H1 (cell line): ENCODE measurements around the gene EEF2K. TPM values are rescaled to one million over a fixed set of nuclear protein-coding genes. Genes with fewer than 3 reads are reported as not detected.

Experiments
- CTCF ChIA-PET: fragments of 300-600 bp; sonication (Branson Sonifier 250); formaldehyde crosslinking; loops from one replicate; lab custom pipeline; 2021; ENCODE audit not compliant: partially characterized antibody; lab: Charles Lee
- POLR2A ChIA-PET: fragments of 300-600 bp; sonication (Branson Sonifier 250); formaldehyde crosslinking; loops from one replicate; lab custom pipeline; 2021; ENCODE audit warnings: inconsistent platforms; ENCODE audit not compliant: partially characterized antibody; lab: Charles Lee
- DNase-seq, 2 experiments: peaks; one replicate each; pipeline versions ENCODE4 v3.0.0 to v3.0.0-alpha.2; 2010 to 2022; ENCODE audit warnings: low spot score in 2 of 2, low read depth in 1 of 2, mixed read lengths in 1 of 2
- FAIRE-seq: peaks from 2 replicates; lab custom pipeline; 2011; peaks lifted over from hg19 to GRCh38; lab: Jason Lieb, UNC
- H2AFZ ChIP-seq: 2 replicates; pipeline ENCODE4 v1.8.1; 2012; ENCODE audit warnings: low read length, inconsistent platforms
- H2AK5ac ChIP-seq: 2 replicates; pipeline ENCODE4 v1.6.1; 2013; ENCODE audit warnings: low read depth, low read length
- H2BK120ac ChIP-seq: replicated peaks from 2 replicates; pipeline ENCODE3; 2013; ENCODE audit warnings: low read depth, low read length, inconsistent platforms
- H2BK12ac ChIP-seq: 2 replicates; pipeline ENCODE4 v1.6.1; 2013; ENCODE audit warnings: low read depth, low read length
- H2BK15ac ChIP-seq: 2 replicates; pipeline ENCODE4 v1.6.1; 2013; ENCODE audit warnings: low read length
- H2BK20ac ChIP-seq: 2 replicates; pipeline ENCODE4 v1.6.1; 2013; ENCODE audit warnings: low read length
- H2BK5ac ChIP-seq: 2 replicates; pipeline ENCODE4 v1.6.1; 2013; ENCODE audit warnings: low read depth, low read length
- H3K14ac ChIP-seq: 2 replicates; pipeline ENCODE4 v1.6.1; 2013; ENCODE audit warnings: inconsistent platforms; ENCODE audit not compliant: insufficient read length
- H3K18ac ChIP-seq: 2 replicates; pipeline ENCODE4 v1.6.1; 2013; ENCODE audit warnings: low read length; ENCODE audit errors: extremely low read depth
- H3K23ac ChIP-seq: 2 replicates; pipeline ENCODE4 v1.6.1; 2013; ENCODE audit warnings: inconsistent platforms; ENCODE audit not compliant: insufficient read length
- H3K23me2 ChIP-seq: 2 replicates; pipeline ENCODE4 v1.6.1; 2013; ENCODE audit warnings: low read depth, low read length
- H3K27ac ChIP-seq: 2 replicates; pipeline ENCODE4 v1.6.1; 2011; ENCODE audit warnings: low read depth, low read length, inconsistent platforms
- H3K27me3 ChIP-seq, 4 experiments: replicated peaks in 1 of 4; 1 replicate in 1 of 4; 2 replicates in 3 of 4; pipeline versions ENCODE4 v1.6.1 to v1.8.1; 2011 to 2013; ENCODE audit warnings: low read length in 3 of 4, mild to moderate bottlenecking in 3 of 4, inconsistent platforms in 2 of 4, mixed read lengths in 2 of 4, moderate library complexity in 1 of 4; ENCODE audit not compliant: control insufficient read depth in 3 of 4, insufficient read depth in 3 of 4; ENCODE audit errors: extremely low read depth in 1 of 4
- H3K36me3 ChIP-seq, 4 experiments: 2 replicates each; pipeline versions ENCODE4 v1.6.1 to v1.8.1; 2011 to 2013; ENCODE audit warnings: mild to moderate bottlenecking in 4 of 4, low read length in 3 of 4, moderate library complexity in 2 of 4, control low read depth in 1 of 4, inconsistent platforms in 1 of 4; ENCODE audit not compliant: insufficient read depth in 4 of 4, control insufficient read depth in 2 of 4
- H3K4ac ChIP-seq: replicated peaks from 2 replicates; pipeline ENCODE3; 2013; ENCODE audit warnings: low read length, low read depth, mixed read lengths, inconsistent platforms; ENCODE audit not compliant: insufficient read length
- H3K4me1 ChIP-seq, 4 experiments: replicated peaks in 1 of 4; 1 replicate in 1 of 4; 2 replicates in 3 of 4; pipeline versions ENCODE4 v1.6.1 to v1.8.1; 2011 to 2013; ENCODE audit warnings: low read length in 3 of 4, inconsistent platforms in 2 of 4, mixed read lengths in 1 of 4; ENCODE audit not compliant: insufficient read depth in 4 of 4, control insufficient read depth in 3 of 4
- H3K4me2 ChIP-seq, 2 experiments: 2 replicates each; pipeline versions ENCODE4 v1.6.1 to v1.8.1; 2011 to 2013; ENCODE audit warnings: low read depth in 2 of 2, low read length in 2 of 2, control low read depth in 1 of 2, inconsistent platforms in 1 of 2, mild to moderate bottlenecking in 1 of 2; ENCODE audit not compliant: insufficient read depth in 1 of 2
- H3K4me3 ChIP-seq, 4 experiments: fragments of 200-600, 300-600 bp in 1 of 4; sonication (generic), shearing (Covaris generic), sonication (Bioruptor Twin) in 1 of 4; 2 replicates each; pipeline versions ENCODE4 v1.5.1 to v1.8.1; 2011 to 2016; ENCODE audit warnings: low read length in 4 of 4, low read depth in 3 of 4, control low read depth in 2 of 4, inconsistent platforms in 2 of 4, mild to moderate bottlenecking in 2 of 4, mixed read lengths in 1 of 4, moderate library complexity in 1 of 4; ENCODE audit not compliant: insufficient read depth in 2 of 4; ENCODE audit errors: extremely low read depth in 1 of 4
- H3K56ac ChIP-seq: replicated peaks from 2 replicates; pipeline ENCODE3; 2013; ENCODE audit warnings: low read depth, mild to moderate bottlenecking, mixed read lengths, low read length, inconsistent platforms; ENCODE audit not compliant: insufficient read length
- H3K79me1 ChIP-seq: 2 replicates; pipeline ENCODE4 v1.6.1; 2013; ENCODE audit warnings: low read depth, low read length, control low read depth
- H3K79me2 ChIP-seq, 2 experiments: 2 replicates each; pipeline versions ENCODE4 v1.6.1 to v1.8.1; 2012 to 2013; ENCODE audit warnings: low read length in 2 of 2, mild to moderate bottlenecking in 2 of 2, inconsistent platforms in 1 of 2; ENCODE audit not compliant: insufficient read depth in 2 of 2, control insufficient read depth in 1 of 2
- H3K9ac ChIP-seq, 4 experiments: replicated peaks in 1 of 4; 1 replicate in 1 of 4; 2 replicates in 3 of 4; pipeline versions ENCODE4 v1.6.1 to v1.8.1; 2011 to 2013; ENCODE audit warnings: low read depth in 3 of 4, low read length in 3 of 4, control low read depth in 2 of 4, mild to moderate bottlenecking in 2 of 4, moderate library complexity in 2 of 4, inconsistent platforms in 1 of 4; ENCODE audit errors: extremely low read depth in 1 of 4
- H3K9me3 ChIP-seq, 2 experiments: 2 replicates each; pipeline versions ENCODE4 v1.6.1 to v1.8.1; 2012 to 2013; ENCODE audit warnings: mild to moderate bottlenecking in 2 of 2, moderate library complexity in 2 of 2, control low read depth in 1 of 2, inconsistent platforms in 1 of 2, low read depth in 1 of 2, low read length in 1 of 2, mixed read lengths in 1 of 2; ENCODE audit not compliant: insufficient read depth in 2 of 2
- H4K20me1 ChIP-seq, 2 experiments: replicated peaks in 1 of 2; 2 replicates each; pipeline versions ENCODE3 to v1.8.1; 2011 to 2013; ENCODE audit warnings: inconsistent platforms in 2 of 2, low read length in 2 of 2, mild to moderate bottlenecking in 1 of 2; ENCODE audit not compliant: insufficient read depth in 2 of 2, control insufficient read depth in 1 of 2
- H4K5ac ChIP-seq: 2 replicates; pipeline ENCODE4 v1.6.1; 2013; ENCODE audit warnings: low read length, low read depth, mixed read lengths, inconsistent platforms; ENCODE audit not compliant: insufficient read length
- H4K8ac ChIP-seq: 2 replicates; pipeline ENCODE4 v1.8.0; 2013; ENCODE audit warnings: mild to moderate bottlenecking, moderate library complexity, low read length, inconsistent platforms; ENCODE audit not compliant: insufficient read depth; ENCODE audit errors: extremely low read depth
- H4K91ac ChIP-seq: replicated peaks from 2 replicates; pipeline ENCODE3; 2013; ENCODE audit warnings: low read length, mixed read lengths, inconsistent platforms; ENCODE audit not compliant: insufficient read length
- WGBS, 2 experiments: shearing (Covaris generic) in 1 of 2; methylation state at CpG; one replicate each; pipeline versions ENCODE4 v1.1.6 to v1.1.7; 2013 to 2015; ENCODE audit warnings: low lambda C conversion rate in 2 of 2, mixed read lengths in 2 of 2, inconsistent platforms in 1 of 2, low coverage in 1 of 2, missing lambda C conversion rate in 1 of 2; ENCODE audit not compliant: insufficient replicate concordance in 2 of 2, insufficient coverage in 1 of 2, insufficient read length in 1 of 2; ENCODE audit errors: extremely low coverage in 1 of 2, missing lambda C conversion rate in 1 of 2; 5-methylcytosine and 5-hydroxymethylcytosine counted together
- polyA plus RNA-seq, 7 experiments: library from polyadenylated mRNA; depleted of rRNA in 3 of 7; stranded (reverse) in 5 of 7; unstranded in 2 of 7; fragments of >200 nt in 5 of 7; fragments of 200-250 nt in 2 of 7; gene quantifications; 1 replicate in 5 of 7; 2 replicates in 1 of 7; 4 replicates in 1 of 7; pipeline versions ENCODE4 v1.2.1 to v1.2.3, GENCODE V29; 2011 to 2013; ENCODE audit warnings: missing spikeins in 2 of 7, mixed read lengths in 2 of 7
- total RNA-seq: library from RNA; stranded (reverse); fragmentation: NEBNext Ultra II Directional; extraction: Animal tissue kit (Norgen Biotek cat#: 25700); gene quantifications from 2 replicates; pipeline ENCODE4 v1.2.1, GENCODE V29; 2021

Gene EEF2K
- total and polyA plus RNA-seq, 2 of the 8 experiments (the other 6 are each of a cell fraction or from before 2014, with no cell fraction given): 14.9 to 30.2 TPM

DNA sequence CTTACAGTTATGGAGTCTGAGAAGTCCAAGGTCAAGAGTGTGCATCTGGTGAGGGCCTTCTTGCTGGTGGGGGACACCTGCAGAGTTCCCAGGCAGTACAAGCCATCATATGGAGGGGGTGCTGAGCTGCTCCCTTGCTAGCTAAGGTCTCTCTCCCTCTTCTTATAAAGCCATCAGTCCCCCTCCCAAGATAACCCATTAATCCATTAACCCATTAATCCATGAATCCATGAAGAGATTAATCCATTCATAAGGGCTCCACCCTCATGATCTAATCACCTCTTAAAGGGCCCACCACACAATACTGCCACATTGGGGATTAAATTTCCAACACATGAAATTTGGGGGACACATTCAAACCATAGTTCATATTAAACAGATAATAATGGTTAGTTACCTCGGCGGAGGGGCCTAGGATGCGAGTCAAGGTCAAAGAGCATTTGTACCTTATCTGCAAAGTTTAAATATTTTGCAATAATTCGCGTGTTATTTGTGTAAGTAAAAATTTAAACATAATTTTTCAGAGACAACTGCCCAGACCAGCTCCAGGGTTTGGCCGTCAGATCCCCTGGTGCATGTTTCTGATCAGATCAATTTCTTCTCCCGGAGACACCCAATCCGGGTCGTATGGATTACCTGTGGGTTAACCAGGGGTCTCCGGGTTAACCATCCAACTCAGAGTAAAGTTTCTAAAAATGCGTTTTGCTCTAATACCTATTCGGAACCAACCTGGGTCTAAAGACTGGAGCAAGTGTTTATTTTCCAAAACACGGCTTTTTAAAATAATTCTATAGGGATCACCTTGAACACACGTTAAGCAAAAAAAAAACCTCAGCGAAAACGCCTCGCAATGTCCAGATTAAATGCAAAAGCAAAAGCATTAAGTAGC, 90.4 kb downstream of the EEF2K start:
- 15% methylated on average over 17 of the region's 17 CpGs; no CpG with 5 or more reads in 1 of the 2 experiments for WGBS, 2 experiments
- Histone ChIP-seq H4K8ac (no peak overlapping the region), H4K91ac (no peak overlapping the region), H3K14ac (no peak overlapping the region), H3K18ac (no peak overlapping the region), H2BK20ac (no peak overlapping the region), H2AK5ac (no peak overlapping the region), H3K27me3 (no peaks in the 10 kb centered on the region), H3K56ac (no peak overlapping the region), H3K4ac (no peak overlapping the region), H2AFZ (peak overlapping the region; percentile 72), H2BK120ac (no peak overlapping the region), H3K23ac (no peak overlapping the region), H3K27ac (no peak overlapping the region), H2BK5ac (no peak overlapping the region), H3K23me2 (peaks cover 5% of the 10 kb centered on the region; the same call in 1 of the 2 replicates), H3K79me1 (peaks cover 7% of the 10 kb centered on the region; the same call in 1 of the 2 replicates), H3K9ac (no peak overlapping the region; a peak in 1 of 7 replicates), H4K5ac (no peak overlapping the region), H3K36me3 (no peaks in the 10 kb centered on the region), H3K9me3 (no peaks in the 10 kb centered on the region), H2BK12ac (no peak overlapping the region), H3K79me2 (peaks cover 4 to 38% of the 10 kb centered on the region in 2 experiments; a peak in 2 of 4 replicates), H3K4me1 (peaks cover 0 to 4% (median 2%) of the 10 kb centered on the region in 4 experiments; a peak in 2 of 7 replicates), H4K20me1 (peaks cover 6 to 23% of the 10 kb centered on the region in 2 experiments), H3K4me2 (peak overlapping the region; percentile 62 to 63; a peak in 3 of 4 replicates), H3K4me3 (peak overlapping the region; percentile 48 to 91 (median 64)), H2BK15ac (no peak overlapping the region)
- ChIA-PET POLR2A (interaction anchor here (1.2 to 3.5 kb wide), 3 partner anchors 91 to 107 kb away, joined by 3 to 18 read pairs (median 6); partner anchors contain the start of gene EEF2K), CTCF (interaction anchor here (0.6 to 2.7 kb wide), 10 partner anchors 17 to 1694 kb away, joined by 3 to 13 read pairs (median 3); partner anchors contain the start of gene EEF2K)
- DNase-seq (peak in 1 of 2 experiments; percentile 63), FAIRE-seq (no peak)
